Spleen (tissue), 11 donors: Measurements from ENCODE around the gene OSBPL1A. TPM values are rescaled to one million over a fixed set of nuclear protein-coding genes. Genes with fewer than 3 reads are reported as not detected.

ENCODE experiments used
- DNase-seq: peaks from one replicate; pipeline ENCODE4 v3.0.0-alpha.2; 2020
- H3K27ac ChIP-seq, 8 donors: fragments of 200-600 bp; sonication (generic) in 7 of 8; 1 replicate in 4 of 8; 2 replicates in 4 of 8; pipeline versions ENCODE4 v1.5.0 to v1.8.0; 2016 to 2021; ENCODE audit warnings: inconsistent platforms in 4 of 8, mild to moderate bottlenecking in 4 of 8, moderate library complexity in 1 of 8
- H3K27me3 ChIP-seq, 7 donors: fragments of 200-600 bp; sonication (generic) in 6 of 7; replicated peaks in 1 of 7; 1 replicate in 4 of 7; 2 replicates in 3 of 7; pipeline versions ENCODE4 v1.5.0 to v1.8.0; 2016 to 2021; ENCODE audit warnings: inconsistent platforms in 3 of 7, mild to moderate bottlenecking in 1 of 7
- H3K36me3 ChIP-seq, 6 donors: fragments of 200-600 bp; sonication (generic) in 5 of 6; 1 replicate in 4 of 6; 2 replicates in 2 of 6; pipeline versions ENCODE4 v1.5.0 to v1.8.0; 2016 to 2021; ENCODE audit warnings: inconsistent platforms in 2 of 6
- H3K4me1 ChIP-seq, 6 donors: fragments of 200-600 bp; sonication (generic) in 5 of 6; 1 replicate in 3 of 6; 2 replicates in 3 of 6; pipeline versions ENCODE4 v1.5.0 to v1.8.0; 2016 to 2021; ENCODE audit warnings: inconsistent platforms in 3 of 6
- H3K4me3 ChIP-seq, 8 donors: fragments of 200-600 bp; sonication (generic) in 7 of 8; 1 replicate in 4 of 8; 2 replicates in 4 of 8; pipeline versions ENCODE4 v1.5.0 to v1.8.0; 2016 to 2021; ENCODE audit warnings: inconsistent platforms in 4 of 8, mild to moderate bottlenecking in 4 of 8, moderate library complexity in 2 of 8
- H3K9me3 ChIP-seq, 8 donors: fragments of 200-600 bp; sonication (generic) in 7 of 8; 1 replicate in 4 of 8; 2 replicates in 4 of 8; pipeline versions ENCODE4 v1.5.0 to v1.8.0; 2016 to 2021; ENCODE audit warnings: inconsistent platforms in 4 of 8
- CTCF ChIP-seq, 11 experiments: fragments of 200-600 bp in 7 of 11; fragments of 450-650 bp in 4 of 11; sonication (generic) in 4 of 11; IDR thresholded peaks in 8 of 11; conservative IDR thresholded peaks in 3 of 11; 1 replicate in 7 of 11; 2 replicates in 4 of 11; pipeline versions ENCODE4 v1.4.0 to v1.8.0; 2016 to 2021; ENCODE audit warnings: antibody characterized with exemption in 11 of 11, inconsistent platforms in 4 of 11, mild to moderate bottlenecking in 1 of 11
- POLR2A ChIP-seq, 3 donors: fragments of 450-650 bp; IDR thresholded peaks; one replicate each; pipeline ENCODE4 v1.5.1; 2017; ENCODE audit warnings: antibody characterized with exemption in 3 of 3, mild to moderate bottlenecking in 1 of 3
- POLR2AphosphoS5 ChIP-seq, 3 donors: sonication (generic); formaldehyde crosslinking; IDR thresholded peaks; one replicate each; pipeline ENCODE4 v1.5.1; 2017; ENCODE audit warnings: antibody characterized with exemption in 3 of 3
- WGBS, 5 donors: extraction: QIAGEN DNeasy Blood & Tissue Kit in 3 of 5; methylation state at CpG; one replicate each; pipeline versions ENCODE4 v1.1.5 to v1.1.7; 2013 to 2018; 5-methylcytosine and 5-hydroxymethylcytosine counted together
- intact Hi-C: fragments of 100-400 bp; cut with DNase I; formaldehyde crosslinking; loops from one replicate; pipeline ENCODE4 v1.15.0; 2023; ENCODE audit warnings: low total_unique reads
- polyA plus RNA-seq, 3 donors: library from polyadenylated mRNA; stranded (reverse); fragments of 200-250 nt; gene quantifications; one replicate each; pipeline ENCODE4 v1.2.1, GENCODE V29; 2013
- total RNA-seq, 7 donors: library from RNA; depleted of rRNA in 3 of 7; stranded (reverse); fragments of >200 nt in 3 of 7; fragmentation: NEBNext Ultra II Directional in 4 of 7; extraction: Animal tissue kit (Norgen Biotek cat#: 25700) in 4 of 7; gene quantifications; one replicate each; pipeline versions ENCODE4 v1.1.0 to v1.2.1, GENCODE V29; 2016 to 2021
- donor health status: healthy with polysubstance abuse.
- donor health status: DM: no; HTN: no; CAD: no; lungs with moderate emphysema.
- donor health status: DM: no; HTN: no; CAD: no.
- donor health status: Bipolar disorder and iron deficiency.
- donor health status: healthy.
- donor health status: DM: no; HTN: no; CAD: no.
- donor health status: DM: yes; HTN: yes; CAD: no.

The OSBPL1A gene
- total and polyA plus RNA-seq, 10 donors = 3.8 to 29.6 (median 22.1) TPM

GRCh38 chr18:24189007-24189528 is 208.6 kb downstream of the OSBPL1A start:
- Histone ChIP-seq H3K27me3 (no peaks in the 10 kb centered on the region), H3K4me3 (no peak overlapping the region), H3K27ac (no peak overlapping the region), H3K9me3 (no peaks in the 10 kb centered on the region), H3K36me3 (peaks cover 0 to 6% (median 0%) of the 10 kb centered on the region in 6 donors), H3K4me1 (peaks cover 0 to 20% (median 10%) of the 10 kb centered on the region in 6 donors)
- no peak for DNase-seq
- WGBS, 5 donors = 60 to 86% (median 75%) methylated on average over 6 of the region's 6 CpGs
- TF ChIP-seq CTCF (IDR thresholded peaks at IDR 0.05 in 8 of 11, conservative IDR thresholded peaks at IDR 0.05 in 3 of 11) (no peak), POLR2A (IDR thresholded peaks at IDR 0.05) (no peak), POLR2AphosphoS5 (IDR thresholded peaks at IDR 0.05) (no peak)
- intact Hi-C loops = no loop called here

- intact Hi-C loops = no loop called here
- peaks cover 0 to 20% (median 10%) of the 10 kb centered on the region in 6 donors for H3K4me1 ChIP-seq
- no peaks in the 10 kb centered on the region for H3K27me3 ChIP-seq
- no peak for TF ChIP-seq POLR2AphosphoS5 (IDR thresholded peaks at IDR 0.05)
- no peak for TF ChIP-seq CTCF (IDR thresholded peaks at IDR 0.05 in 8 of 11, conservative IDR thresholded peaks at IDR 0.05 in 3 of 11)
- no peak for TF ChIP-seq POLR2A (IDR thresholded peaks at IDR 0.05)
- 82 to 93% (median 87%) methylated on average over 5 of the region's 5 CpGs for WGBS, 5 donors
- no peak overlapping the region for H3K27ac ChIP-seq
- no peak overlapping the region for H3K4me3 ChIP-seq
- no peak for DNase-seq
- peaks cover 0 to 6% (median 0%) of the 10 kb centered on the region in 6 donors for H3K36me3 ChIP-seq
- no peaks in the 10 kb centered on the region for H3K9me3 ChIP-seq
These were observed 209.5 kb downstream of the OSBPL1A start for GRCh38 chr18:24188120-24188519.

- Histone ChIP-seq H3K27ac (no peak overlapping the region), H3K9me3 (no peaks in the 10 kb centered on the region), H3K4me1 (peaks cover 0 to 20% (median 10%) of the 10 kb centered on the region in 6 donors), H3K27me3 (no peaks in the 10 kb centered on the region), H3K36me3 (peaks cover 0 to 6% (median 0%) of the 10 kb centered on the region in 6 donors), H3K4me3 (no peak overlapping the region)
- intact Hi-C loops = no loop called here
- no peak for TF ChIP-seq POLR2A (IDR thresholded peaks at IDR 0.05)
- TF ChIP-seq CTCF (IDR thresholded peaks at IDR 0.05 in 8 of 11, conservative IDR thresholded peaks at IDR 0.05 in 3 of 11) = no peak
- no peak for TF ChIP-seq POLR2AphosphoS5 (IDR thresholded peaks at IDR 0.05)
- WGBS, 5 donors = 58 to 92% (median 81%) methylated on average over 1 of the region's 1 CpG
- DNase-seq = no peak
These were observed 209.9 kb downstream of the OSBPL1A start for GRCh38 chr18:24187689-24188088.

GRCh38 chr18:24187049-24187448 is 210.6 kb downstream of the OSBPL1A start:
- Histone ChIP-seq H3K27me3 (no peaks in the 10 kb centered on the region), H3K4me3 (peak overlapping the region in 1 of 8 donors; percentile 19), H3K9me3 (no peaks in the 10 kb centered on the region), H3K4me1 (peaks cover 0 to 20% (median 10%) of the 10 kb centered on the region in 6 donors), H3K36me3 (peaks cover 0 to 6% (median 0%) of the 10 kb centered on the region in 6 donors), H3K27ac (no peak overlapping the region)
- intact Hi-C loops = no loop called here
- 43 to 58% (median 49%) methylated on average over 5 of the region's 5 CpGs for WGBS, 5 donors
- DNase-seq = no peak
- TF ChIP-seq POLR2A (IDR thresholded peaks at IDR 0.05) (no peak), CTCF (IDR thresholded peaks at IDR 0.05 in 8 of 11, conservative IDR thresholded peaks at IDR 0.05 in 3 of 11) (no peak), POLR2AphosphoS5 (IDR thresholded peaks at IDR 0.05) (no peak)
